Thoracic aorta (tissue), 2 donors: ENCODE data around the gene CPLANE1. TPM values are rescaled to one million over a fixed set of nuclear protein-coding genes. Genes with fewer than 3 reads are reported as not detected.
"Not testable (repeated sequence)": the region's sequence is repeated elsewhere in the genome, so short reads cannot be mapped to it uniquely, and the experiment has no call there.

Experiments
- ATAC-seq: fragments of 150-250 bp; one replicate; pipeline ENCODE4 v1.8.0; 2017; ENCODE audit warnings: low read depth; ENCODE audit not compliant: insufficient number of reproducible peaks, low FRiP score
- DNase-seq: peaks from one replicate; pipeline ENCODE4 v3.0.0-alpha.2; 2020; ENCODE audit warnings: low spot score
- H3K27ac ChIP-seq, 2 donors: fragments of 200-600 bp; sonication (generic); 1 replicate in 1 of 2; 2 replicates in 1 of 2; pipeline ENCODE4 v1.5.1; 2016; ENCODE audit warnings: mild to moderate bottlenecking in 2 of 2, moderate library complexity in 2 of 2
- H3K27me3 ChIP-seq: fragments of 200-600 bp; sonication (generic); replicated peaks from 2 replicates; pipeline ENCODE4 v1.6.0; 2016; ENCODE audit warnings: mild to moderate bottlenecking; ENCODE audit not compliant: insufficient read depth
- H3K36me3 ChIP-seq: fragments of 200-600 bp; sonication (generic); one replicate; pipeline ENCODE4 v1.5.1; 2016
- H3K4me1 ChIP-seq, 2 donors: fragments of 200-600 bp; sonication (generic); 1 replicate in 1 of 2; 2 replicates in 1 of 2; pipeline versions ENCODE4 v1.5.1 to v1.6.0; 2016; ENCODE audit warnings: low read depth in 2 of 2, mild to moderate bottlenecking in 1 of 2; ENCODE audit not compliant: control insufficient read depth in 1 of 2
- H3K4me3 ChIP-seq: fragments of 200-600 bp; sonication (generic); 2 replicates; pipeline ENCODE4 v1.5.1; 2016; ENCODE audit warnings: mild to moderate bottlenecking
- H3K9me3 ChIP-seq: fragments of 200-600 bp; sonication (generic); 2 replicates; pipeline ENCODE4 v1.5.1; 2016
- total RNA-seq, 2 donors: library from RNA; depleted of rRNA; stranded (reverse); fragments of >200 nt; gene quantifications; one replicate each; pipeline versions ENCODE4 v1.1.0 to v1.2.3, GENCODE V29; 2016
- TF ChIP-seq, protein P1 (sequence below): fragments of 200-600 bp; sonication (generic); IDR thresholded peaks from one replicate; pipeline ENCODE4 v1.5.1; 2019; ENCODE audit warnings: antibody characterized with exemption

Gene CPLANE1
- total RNA-seq, 2 donors from 2014 or later, result 24.1 to 44.0 TPM

DNA sequence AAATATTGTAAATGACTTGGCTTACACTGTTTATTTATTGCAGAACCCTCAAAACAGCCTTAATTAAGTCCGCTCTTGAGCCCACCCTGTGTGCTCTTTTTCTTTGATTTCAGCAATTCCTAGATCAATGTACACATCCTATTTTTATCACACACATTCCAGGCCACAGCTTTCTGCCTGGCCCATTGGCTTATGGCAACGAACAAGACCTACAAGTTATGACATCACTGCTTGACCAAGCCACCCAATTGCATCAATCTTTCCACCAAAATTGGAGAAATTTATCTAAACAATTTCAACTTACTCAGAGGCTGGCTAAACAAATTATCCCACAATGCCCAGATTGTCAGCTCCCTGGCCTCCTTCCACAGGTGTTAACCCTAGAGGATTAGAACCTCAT is 158.4 kb downstream of the CPLANE1 start:
- TF ChIP-seq, protein P1, sequence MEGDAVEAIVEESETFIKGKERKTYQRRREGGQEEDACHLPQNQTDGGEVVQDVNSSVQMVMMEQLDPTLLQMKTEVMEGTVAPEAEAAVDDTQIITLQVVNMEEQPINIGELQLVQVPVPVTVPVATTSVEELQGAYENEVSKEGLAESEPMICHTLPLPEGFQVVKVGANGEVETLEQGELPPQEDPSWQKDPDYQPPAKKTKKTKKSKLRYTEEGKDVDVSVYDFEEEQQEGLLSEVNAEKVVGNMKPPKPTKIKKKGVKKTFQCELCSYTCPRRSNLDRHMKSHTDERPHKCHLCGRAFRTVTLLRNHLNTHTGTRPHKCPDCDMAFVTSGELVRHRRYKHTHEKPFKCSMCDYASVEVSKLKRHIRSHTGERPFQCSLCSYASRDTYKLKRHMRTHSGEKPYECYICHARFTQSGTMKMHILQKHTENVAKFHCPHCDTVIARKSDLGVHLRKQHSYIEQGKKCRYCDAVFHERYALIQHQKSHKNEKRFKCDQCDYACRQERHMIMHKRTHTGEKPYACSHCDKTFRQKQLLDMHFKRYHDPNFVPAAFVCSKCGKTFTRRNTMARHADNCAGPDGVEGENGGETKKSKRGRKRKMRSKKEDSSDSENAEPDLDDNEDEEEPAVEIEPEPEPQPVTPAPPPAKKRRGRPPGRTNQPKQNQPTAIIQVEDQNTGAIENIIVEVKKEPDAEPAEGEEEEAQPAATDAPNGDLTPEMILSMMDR, result no peak
- DNase-seq (no peak), ATAC-seq (no peak)
- no peaks in the 10 kb centered on the region for H3K9me3 ChIP-seq
- no peaks in the 10 kb centered on the region for H3K36me3 ChIP-seq
- no peak overlapping the region for H3K27ac ChIP-seq
- no peak overlapping the region for H3K4me3 ChIP-seq
- no peaks in the 10 kb centered on the region for H3K4me1 ChIP-seq
- no peaks in the 10 kb centered on the region for H3K27me3 ChIP-seq

DNA sequence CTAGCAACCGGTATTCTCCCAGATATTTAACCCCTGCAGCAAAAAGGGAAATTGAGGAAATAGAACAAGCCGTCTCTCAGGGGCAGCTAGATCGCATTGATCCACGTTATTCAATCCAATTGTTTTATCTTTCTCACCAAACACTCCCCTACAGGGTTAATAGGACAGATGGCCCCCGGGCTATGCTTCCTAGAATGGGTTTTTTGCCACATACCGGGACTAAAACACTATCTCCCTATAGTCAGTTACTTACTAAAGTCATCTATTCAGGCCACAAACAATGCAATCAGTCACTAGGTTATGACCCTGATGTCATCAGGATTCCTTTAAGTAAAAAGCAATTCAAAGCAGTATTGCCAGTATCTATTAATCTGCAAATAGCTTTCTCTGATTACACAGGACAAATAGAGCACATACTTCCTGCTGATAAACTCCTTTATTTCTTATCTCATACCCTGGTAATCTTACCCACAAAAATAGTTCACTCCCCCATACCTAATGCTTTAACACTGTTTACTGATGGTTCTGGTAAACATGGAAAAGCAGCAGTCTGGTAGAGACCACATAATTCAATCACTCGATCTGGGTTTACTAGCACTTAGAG is 159.0 kb downstream of the CPLANE1 start:
- no peaks in the 10 kb centered on the region for H3K9me3 ChIP-seq
- H3K27ac ChIP-seq, result no peak overlapping the region
- no peaks in the 10 kb centered on the region for H3K4me1 ChIP-seq
- TF ChIP-seq, protein P1, result no peak
- H3K4me3 ChIP-seq, result no peak overlapping the region
- DNase-seq (no peak), ATAC-seq (no peak)
- H3K36me3 ChIP-seq, result peaks cover 4% of the 10 kb centered on the region
- H3K27me3 ChIP-seq, result no peaks in the 10 kb centered on the region

DNA sequence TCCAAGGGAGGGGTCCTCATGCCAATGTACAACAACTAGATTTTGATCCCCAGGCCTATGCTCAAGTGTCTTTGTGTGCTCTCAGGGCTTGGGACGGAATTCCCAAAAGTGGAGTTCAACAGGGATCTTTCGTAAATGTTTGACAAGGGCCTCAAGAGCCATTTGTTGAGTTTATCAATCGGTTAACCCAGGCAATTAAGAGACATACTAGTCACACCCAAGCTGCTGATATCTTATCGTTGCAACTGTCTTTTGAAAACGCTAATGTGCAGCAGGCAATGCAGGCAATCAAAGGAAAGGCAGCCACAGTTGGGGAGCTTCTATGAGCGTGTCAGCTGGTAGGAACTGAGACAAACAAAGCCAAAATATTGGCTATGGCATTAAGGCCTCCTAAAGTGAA is 161.2 kb downstream of the CPLANE1 start:
- Histone ChIP-seq H3K36me3 (peaks cover 4% of the 10 kb centered on the region), H3K27me3 (no peaks in the 10 kb centered on the region), H3K4me3 (no peak overlapping the region), H3K27ac (no peak overlapping the region), H3K9me3 (no peaks in the 10 kb centered on the region), H3K4me1 (no peaks in the 10 kb centered on the region)
- ATAC-seq (no peak), DNase-seq (no peak)
- TF ChIP-seq, protein P1, result no peak

DNA sequence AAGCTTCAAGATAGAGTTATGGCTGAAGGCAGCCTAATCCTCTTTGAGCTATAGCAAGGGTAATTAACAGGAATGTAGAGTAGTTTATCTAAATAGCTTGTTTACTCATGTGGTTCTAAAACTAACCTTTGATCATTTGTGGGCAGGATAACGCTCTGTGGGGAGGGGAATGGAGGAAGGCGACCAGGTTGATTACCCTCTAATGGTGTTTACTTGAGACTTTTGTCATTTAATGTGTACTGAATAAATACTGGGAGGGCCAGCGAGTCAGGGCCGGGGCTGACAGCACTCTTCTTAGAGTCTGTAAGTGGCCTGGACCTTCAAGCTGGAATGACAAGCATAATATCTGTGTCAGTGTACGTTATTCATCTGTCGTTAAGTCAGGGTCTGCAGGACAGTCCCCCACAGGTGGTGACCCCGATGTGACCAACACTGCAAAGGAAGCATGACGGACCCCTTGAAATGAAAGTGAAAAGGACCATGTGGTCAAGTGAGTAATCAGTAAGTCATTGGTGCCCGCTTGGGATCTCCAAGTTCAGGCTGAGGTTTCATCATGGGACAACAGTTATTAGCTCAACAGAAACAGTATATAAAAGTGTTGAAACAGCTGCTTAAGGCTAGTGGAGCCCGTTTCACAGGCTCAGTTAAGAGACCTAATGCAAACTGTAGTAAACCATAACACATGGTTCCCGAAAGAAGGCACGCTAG is 162.6 kb downstream of the CPLANE1 start:
- no peaks in the 10 kb centered on the region for H3K27me3 ChIP-seq
- DNase-seq (no peak), ATAC-seq (no peak)
- H3K27ac ChIP-seq, result no peak overlapping the region
- TF ChIP-seq, protein P1, result no peak
- no peaks in the 10 kb centered on the region for H3K4me1 ChIP-seq
- H3K36me3 ChIP-seq, result peaks cover 7% of the 10 kb centered on the region
- no peak overlapping the region for H3K4me3 ChIP-seq
- H3K9me3 ChIP-seq, result no peaks in the 10 kb centered on the region

DNA sequence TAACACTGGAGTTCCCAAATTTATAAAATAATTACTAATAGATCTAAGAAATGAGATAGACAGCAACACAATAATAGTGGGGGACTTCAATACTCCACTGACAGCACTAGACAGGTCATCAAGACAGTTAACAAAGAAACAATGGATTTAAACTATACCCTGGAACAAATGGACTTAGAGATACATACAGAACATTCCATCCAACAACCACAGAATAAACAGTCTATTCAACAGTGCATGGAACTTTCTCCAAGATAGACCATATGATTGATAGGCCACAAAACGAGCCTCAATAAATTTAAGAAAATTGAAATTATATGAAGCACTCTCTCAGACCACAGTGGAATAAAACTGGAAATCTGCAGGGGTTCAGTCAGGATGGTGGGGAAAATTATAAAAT is 163.2 kb downstream of the CPLANE1 start:
- H3K27me3 ChIP-seq, DNase-seq, ATAC-seq, H3K4me1 ChIP-seq, H3K27ac ChIP-seq, H3K9me3 ChIP-seq, H3K4me3 ChIP-seq: not testable (repeated sequence)
- H3K36me3 ChIP-seq, result peaks cover 12% of the 10 kb centered on the region

DNA sequence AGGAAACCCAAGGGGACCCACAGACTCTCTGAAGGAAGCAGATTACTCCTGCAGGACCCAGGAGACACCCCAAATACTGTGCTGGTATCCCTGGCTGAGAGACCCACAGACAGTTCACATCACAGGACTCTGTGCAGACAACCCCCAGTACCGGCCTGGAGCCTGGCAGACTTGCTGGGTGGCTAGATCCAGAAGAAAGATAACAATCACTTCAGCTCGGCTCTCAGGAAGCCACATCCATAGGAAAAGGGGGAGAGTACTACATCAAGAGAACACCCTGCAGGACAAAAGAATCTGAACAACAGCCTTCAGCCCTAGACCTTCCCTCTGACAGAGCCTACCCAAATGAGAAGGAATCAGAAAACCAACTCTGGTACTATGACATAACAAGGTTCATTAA is 166.2 kb downstream of the CPLANE1 start:
- not testable (repeated sequence) for H3K9me3 ChIP-seq, H3K27me3 ChIP-seq, H3K4me1 ChIP-seq, H3K27ac ChIP-seq, ATAC-seq, H3K4me3 ChIP-seq, DNase-seq
- H3K36me3 ChIP-seq, result peaks cover 24% of the 10 kb centered on the region
